Measurements from ENCODE around the gene PEF1. TPM values are rescaled to one million over a fixed set of nuclear protein-coding genes. Genes with fewer than 3 reads are reported as not detected.

The PEF1 gene
- total RNA-seq, 4 donors from 2014 or later, result 29.5 to 53.1 (median 42.7) TPM

DNA sequence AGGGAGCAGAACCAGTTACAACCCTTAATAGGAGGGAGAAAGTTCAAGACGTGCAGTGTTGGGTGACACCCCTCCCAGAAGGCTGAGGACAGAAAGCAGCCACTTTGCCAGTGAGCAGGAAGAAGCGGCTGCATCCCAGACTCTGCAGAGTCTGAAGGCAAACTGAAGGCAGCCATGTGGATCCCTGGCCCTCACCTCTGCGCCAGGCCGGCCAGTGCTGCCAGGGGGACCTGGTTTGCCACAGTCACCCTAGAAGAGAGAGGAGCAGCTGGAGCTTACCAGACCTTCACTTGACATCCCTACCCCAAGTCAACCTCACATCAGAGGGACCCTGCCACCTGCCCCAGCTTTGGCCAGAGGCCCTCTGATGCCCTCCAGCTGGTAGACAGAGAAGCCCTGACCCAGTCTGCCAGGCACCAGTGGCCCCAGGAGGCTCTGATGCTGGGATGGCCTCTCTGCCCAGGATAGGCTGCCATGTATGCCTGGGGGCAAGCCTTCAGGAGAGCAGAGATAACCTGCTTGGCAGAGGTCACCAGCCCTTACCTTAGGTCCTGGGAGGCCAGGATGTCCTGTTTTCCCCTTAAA, 16.3 kb upstream of the PEF1 start:
- Histone ChIP-seq H3K4me3 (no peak overlapping the region), H3K27ac (no peak overlapping the region), H3K27me3 (no peaks in the 10 kb centered on the region), H3K36me3 (no peaks in the 10 kb centered on the region), H3K9me3 (no peaks in the 10 kb centered on the region), H3K4me1 (no peaks in the 10 kb centered on the region)
- ATAC-seq, result no peak
- no peak for DNase-seq
- in situ Hi-C loops (cut with MboI; ENCODE audit: low sequenced_read_pairs in 4 of 4), result loop anchor here (5.0 to 25.0 kb wide), 4 partner anchors 54 to 301 kb away; no protein-coding TSS in a partner anchor
- TF ChIP-seq, protein P1, sequence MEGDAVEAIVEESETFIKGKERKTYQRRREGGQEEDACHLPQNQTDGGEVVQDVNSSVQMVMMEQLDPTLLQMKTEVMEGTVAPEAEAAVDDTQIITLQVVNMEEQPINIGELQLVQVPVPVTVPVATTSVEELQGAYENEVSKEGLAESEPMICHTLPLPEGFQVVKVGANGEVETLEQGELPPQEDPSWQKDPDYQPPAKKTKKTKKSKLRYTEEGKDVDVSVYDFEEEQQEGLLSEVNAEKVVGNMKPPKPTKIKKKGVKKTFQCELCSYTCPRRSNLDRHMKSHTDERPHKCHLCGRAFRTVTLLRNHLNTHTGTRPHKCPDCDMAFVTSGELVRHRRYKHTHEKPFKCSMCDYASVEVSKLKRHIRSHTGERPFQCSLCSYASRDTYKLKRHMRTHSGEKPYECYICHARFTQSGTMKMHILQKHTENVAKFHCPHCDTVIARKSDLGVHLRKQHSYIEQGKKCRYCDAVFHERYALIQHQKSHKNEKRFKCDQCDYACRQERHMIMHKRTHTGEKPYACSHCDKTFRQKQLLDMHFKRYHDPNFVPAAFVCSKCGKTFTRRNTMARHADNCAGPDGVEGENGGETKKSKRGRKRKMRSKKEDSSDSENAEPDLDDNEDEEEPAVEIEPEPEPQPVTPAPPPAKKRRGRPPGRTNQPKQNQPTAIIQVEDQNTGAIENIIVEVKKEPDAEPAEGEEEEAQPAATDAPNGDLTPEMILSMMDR (IDR thresholded peaks at IDR 0.05 in 4 of 5, conservative IDR thresholded peaks at IDR 0.05 in 1 of 5), result no peak
- no peak for TF ChIP-seq POLR2A (IDR thresholded peaks at IDR 0.05)
- intact Hi-C loops (cut with DNase I; ENCODE audit: low total_unique reads), result loop anchor here (5.0 kb wide), 1 partner anchor 301 kb away; no protein-coding TSS in a partner anchor

DNA sequence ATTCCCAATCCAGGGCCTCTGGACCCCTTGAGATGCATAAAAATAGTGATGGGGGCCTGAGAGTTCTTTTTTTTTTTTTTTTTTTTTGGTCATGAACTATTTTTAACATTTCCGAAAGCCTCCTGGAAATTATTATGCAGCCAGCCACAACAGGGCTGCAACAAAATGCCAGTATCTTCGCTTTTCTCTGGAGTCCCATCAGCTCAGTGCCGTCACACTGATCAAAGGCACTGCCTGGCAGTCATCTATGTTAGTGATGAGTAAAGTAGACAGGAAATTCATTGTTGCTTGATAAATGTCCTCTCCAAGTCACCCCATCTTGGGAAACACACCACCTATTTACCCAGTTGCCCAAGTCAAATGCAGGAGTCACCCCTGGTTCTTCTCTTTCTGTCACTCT, 15.2 kb upstream of the PEF1 start:
- in situ Hi-C loops (cut with MboI; ENCODE audit: low sequenced_read_pairs in 4 of 4) (loop anchor here (5.0 to 25.0 kb wide), 4 partner anchors 55 to 302 kb away; no protein-coding TSS in a partner anchor), intact Hi-C loops (cut with DNase I; ENCODE audit: low total_unique reads) (loop anchor here (5.0 kb wide), 1 partner anchor 302 kb away; no protein-coding TSS in a partner anchor)
- Histone ChIP-seq H3K27ac (no peak overlapping the region), H3K27me3 (no peaks in the 10 kb centered on the region), H3K4me1 (no peaks in the 10 kb centered on the region), H3K4me3 (no peak overlapping the region), H3K9me3 (no peaks in the 10 kb centered on the region), H3K36me3 (no peaks in the 10 kb centered on the region)
- DNase-seq (no peak), ATAC-seq (no peak)
- TF ChIP-seq POLR2A (IDR thresholded peaks at IDR 0.05), result no peak
- TF ChIP-seq, protein P1 (IDR thresholded peaks at IDR 0.05 in 4 of 5, conservative IDR thresholded peaks at IDR 0.05 in 1 of 5), result no peak

DNA sequence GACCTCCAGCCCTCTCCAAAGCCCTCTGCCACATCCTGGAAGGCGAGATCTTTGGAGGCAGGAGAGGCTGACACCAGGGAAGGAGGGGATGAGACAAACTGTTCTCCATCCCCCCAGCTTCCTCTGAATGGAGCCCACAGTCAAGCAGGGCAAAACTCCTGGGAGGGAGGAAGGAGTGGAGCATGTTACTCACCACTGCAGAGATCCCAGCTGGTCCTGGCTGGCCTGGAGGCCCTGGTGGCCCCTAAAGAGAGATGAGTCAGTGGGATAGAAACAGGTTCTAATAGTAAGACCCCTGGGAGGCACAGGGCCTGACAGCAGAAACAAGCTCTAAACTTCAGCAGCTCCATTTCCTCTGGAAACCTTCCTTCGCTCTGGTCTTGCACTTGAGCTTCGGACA, 14.0 kb upstream of the PEF1 start:
- H3K36me3 ChIP-seq, result no peaks in the 10 kb centered on the region
- DNase-seq (no peak), ATAC-seq (no peak)
- no peaks in the 10 kb centered on the region for H3K4me1 ChIP-seq
- H3K9me3 ChIP-seq, result no peaks in the 10 kb centered on the region
- TF ChIP-seq, protein P1 (IDR thresholded peaks at IDR 0.05 in 4 of 5, conservative IDR thresholded peaks at IDR 0.05 in 1 of 5), result no peak
- no peak overlapping the region for H3K27ac ChIP-seq
- H3K27me3 ChIP-seq, result no peaks in the 10 kb centered on the region
- H3K4me3 ChIP-seq, result no peak overlapping the region
- in situ Hi-C loops (cut with MboI; ENCODE audit: low sequenced_read_pairs in 4 of 4), result loop anchor here (25.0 kb wide), 1 partner anchor 304 kb away; no protein-coding TSS in a partner anchor
- intact Hi-C loops (cut with DNase I; ENCODE audit: low total_unique reads), result no loop called here

DNA sequence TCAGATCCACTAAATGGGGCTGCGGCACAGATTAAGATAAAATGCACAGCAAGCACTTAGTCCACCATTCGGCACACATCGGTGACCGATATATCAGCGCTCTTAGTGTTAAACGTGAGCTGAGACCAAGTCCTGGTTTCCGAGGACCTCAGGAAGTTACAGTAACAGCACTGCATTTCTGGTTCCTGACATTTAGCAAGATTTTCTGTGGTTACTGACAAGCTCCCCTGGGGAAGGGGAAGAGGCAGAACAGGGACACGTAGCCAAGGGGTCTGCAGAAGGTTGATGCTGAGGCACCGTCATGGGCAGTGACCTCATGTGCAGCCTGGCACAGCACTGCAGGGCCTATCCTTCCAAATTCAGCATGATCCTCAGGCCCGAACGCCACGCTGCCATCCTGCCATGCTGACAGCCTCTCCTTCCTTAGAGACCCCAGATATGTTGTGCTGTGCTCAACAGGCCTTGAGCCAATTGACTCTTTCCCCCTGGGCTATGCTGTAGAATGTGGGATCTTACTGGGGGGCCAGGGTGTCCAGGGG, 13.4 kb upstream of the PEF1 start:
- intact Hi-C loops (cut with DNase I; ENCODE audit: low total_unique reads) (no loop called here), in situ Hi-C loops (cut with MboI; ENCODE audit: low sequenced_read_pairs in 4 of 4) (loop anchor here (25.0 kb wide), 1 partner anchor 304 kb away; no protein-coding TSS in a partner anchor)
- H3K27me3 ChIP-seq, result no peaks in the 10 kb centered on the region
- TF ChIP-seq POLR2A (IDR thresholded peaks at IDR 0.05), result no peak
- TF ChIP-seq, protein P1 (IDR thresholded peaks at IDR 0.05 in 4 of 5, conservative IDR thresholded peaks at IDR 0.05 in 1 of 5), result no peak
- DNase-seq (no peak), ATAC-seq (no peak)
- no peak overlapping the region for H3K27ac ChIP-seq
- no peaks in the 10 kb centered on the region for H3K9me3 ChIP-seq
- H3K4me3 ChIP-seq, result no peak overlapping the region
- H3K4me1 ChIP-seq, result no peaks in the 10 kb centered on the region
- no peaks in the 10 kb centered on the region for H3K36me3 ChIP-seq
